GM20000 (cell line): ENCODE measurements around the gene ATP9B.

ENCODE experiments used
- DNase-seq: peaks from one replicate; pipeline ENCODE4 v3.0.0; 2012; ENCODE audit warnings: low spot score
- CTCF ChIP-seq: IDR thresholded peaks from 2 replicates; pipeline ENCODE4 v1.5.1; 2012; ENCODE audit warnings: mild to moderate bottlenecking, control low read depth; ENCODE audit errors: extremely low read depth, missing control alignments

Gene ATP9B

GRCh38 chr18:79102886-79103285 lies 33.7 kb downstream of the ATP9B start:
- TF ChIP-seq CTCF = no peak
- DNase-seq = no peak

- DNase-seq = no peak
- TF ChIP-seq CTCF = no peak
Measured at GRCh38 chr18:79104137-79104536, 34.9 kb downstream of the ATP9B start.

GRCh38 chr18:79105455-79105854 lies 36.3 kb downstream of the ATP9B start:
- DNase-seq = no peak
- TF ChIP-seq CTCF = no peak

- TF ChIP-seq CTCF = no peak
- DNase-seq = no peak
Measured at GRCh38 chr18:79106084-79106483, 36.9 kb downstream of the ATP9B start.

GRCh38 chr18:79107886-79108285 lies 38.7 kb downstream of the ATP9B start:
- TF ChIP-seq CTCF = no peak

GRCh38 chr18:79108549-79109215 lies 39.5 kb downstream of the ATP9B start:
- no peak for TF ChIP-seq CTCF
- DNase-seq = no peak

More at GRCh38 chr18:79107886-79108285, 38.7 kb downstream of the ATP9B start:
- DNase-seq = no peak

GRCh38 chr18:79111483-79111882 lies 42.3 kb downstream of the ATP9B start:
- no peak for TF ChIP-seq CTCF

More at GRCh38 chr18:79111483-79111882, 42.3 kb downstream of the ATP9B start:
- no peak for DNase-seq
